Upper lobe of right lung (tissue), 1 donor: ENCODE results near the gene FAM174C. TPM values are rescaled to one million over a fixed set of nuclear protein-coding genes. Genes with fewer than 3 reads are reported as not detected.

Experiments used
- ATAC-seq: fragments of 200-7000 bp; cut with Tn5 transposase; one replicate; pipeline ENCODE4 v1.9.1; 2020; ENCODE audit warnings: mild to moderate bottlenecking, moderate library complexity
- DNase-seq: peaks from one replicate; pipeline ENCODE4 v3.0.0-alpha.2; 2020
- H3K27ac ChIP-seq: fragments of 200-600 bp; one replicate; pipeline ENCODE4 v1.8.0; 2022
- H3K27me3 ChIP-seq: fragments of 200-600 bp; one replicate; pipeline ENCODE4 v1.8.0; 2022; ENCODE audit warnings: mild to moderate bottlenecking
- H3K36me3 ChIP-seq: fragments of 200-600 bp; one replicate; pipeline ENCODE4 v1.8.0; 2022
- H3K4me1 ChIP-seq: fragments of 200-600 bp; one replicate; pipeline ENCODE4 v1.8.0; 2022
- H3K4me3 ChIP-seq: fragments of 200-600 bp; one replicate; pipeline ENCODE4 v1.8.0; 2022; ENCODE audit warnings: mild to moderate bottlenecking
- H3K9me3 ChIP-seq: fragments of 200-600 bp; one replicate; pipeline ENCODE4 v1.8.0; 2022
- intact Hi-C: fragments of 100-400 bp; cut with DNase I; formaldehyde crosslinking; loops from one replicate; pipeline ENCODE4 v1.11.0; 2022
- total RNA-seq: library from RNA; stranded (reverse); fragmentation: NEBNext Ultra II Directional; extraction: Animal tissue kit (Norgen Biotek cat#: 25700); gene quantifications from one replicate; pipeline ENCODE4 v1.2.1, GENCODE V29; 2021
- TF ChIP-seq, protein P1 (sequence below): fragments of 200-600 bp; IDR thresholded peaks from one replicate; pipeline ENCODE4 v1.8.0; 2022; ENCODE audit warnings: antibody characterized with exemption
- donor health status: DM: no; HTN: yes; CAD: no; lungs with severe emphysema.

Gene FAM174C
- total RNA-seq, 1 donor from 2014 or later, result 41.4 TPM

DNA sequence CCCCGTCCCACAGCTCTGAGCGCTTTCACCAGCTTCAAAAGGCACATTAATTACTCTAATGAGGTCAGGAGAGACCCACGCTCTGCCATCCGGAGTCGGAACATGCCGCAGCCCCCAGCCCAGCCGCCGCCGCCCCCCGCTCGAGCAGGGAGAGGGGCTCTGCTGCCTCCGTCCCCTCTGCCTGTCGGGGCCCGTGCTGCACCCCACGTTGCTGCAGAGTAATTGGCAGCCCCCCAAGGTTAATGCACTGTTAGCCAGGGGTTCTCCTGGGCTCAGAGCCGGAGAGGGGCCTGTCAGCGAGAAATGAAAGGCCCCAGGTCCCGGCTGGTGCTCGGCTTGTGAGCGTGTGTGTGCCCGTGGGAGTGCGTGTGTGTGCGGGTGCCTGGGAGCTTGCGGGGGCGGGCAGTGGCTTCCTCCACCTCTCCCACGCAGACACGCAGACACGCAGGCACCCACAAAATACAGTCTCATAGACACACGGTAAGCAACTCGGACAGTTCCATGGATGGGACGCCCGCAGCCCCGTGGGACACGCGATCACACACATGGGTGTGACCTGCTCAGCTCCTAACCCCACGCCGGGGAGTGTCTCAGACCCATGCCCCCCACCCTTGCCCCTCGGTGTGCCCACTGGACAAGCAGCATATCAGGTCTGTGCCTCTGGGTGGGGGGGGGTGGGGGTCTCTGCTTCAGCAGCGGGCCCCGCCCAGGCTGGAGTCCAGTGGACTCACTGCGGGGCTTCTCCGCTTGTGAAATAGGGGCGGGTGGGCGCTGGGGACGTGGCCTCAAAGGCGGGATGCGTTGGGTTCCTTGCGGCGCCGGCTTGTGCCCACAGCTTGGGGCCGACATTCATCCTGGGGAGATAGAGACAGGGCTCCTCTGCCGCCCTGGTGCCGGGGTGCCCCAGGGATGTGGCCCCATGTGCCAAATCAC, 5.6 kb downstream of the FAM174C start:
- Histone ChIP-seq H3K9me3 (no peaks in the 10 kb centered on the region), H3K4me1 (peaks cover 8% of the 10 kb centered on the region), H3K4me3 (no peak overlapping the region), H3K36me3 (peaks cover 13% of the 10 kb centered on the region), H3K27me3 (peaks cover 22% of the 10 kb centered on the region), H3K27ac (no peak overlapping the region)
- intact Hi-C loops, result no loop called here
- no peak for ATAC-seq
- TF ChIP-seq, protein P1, sequence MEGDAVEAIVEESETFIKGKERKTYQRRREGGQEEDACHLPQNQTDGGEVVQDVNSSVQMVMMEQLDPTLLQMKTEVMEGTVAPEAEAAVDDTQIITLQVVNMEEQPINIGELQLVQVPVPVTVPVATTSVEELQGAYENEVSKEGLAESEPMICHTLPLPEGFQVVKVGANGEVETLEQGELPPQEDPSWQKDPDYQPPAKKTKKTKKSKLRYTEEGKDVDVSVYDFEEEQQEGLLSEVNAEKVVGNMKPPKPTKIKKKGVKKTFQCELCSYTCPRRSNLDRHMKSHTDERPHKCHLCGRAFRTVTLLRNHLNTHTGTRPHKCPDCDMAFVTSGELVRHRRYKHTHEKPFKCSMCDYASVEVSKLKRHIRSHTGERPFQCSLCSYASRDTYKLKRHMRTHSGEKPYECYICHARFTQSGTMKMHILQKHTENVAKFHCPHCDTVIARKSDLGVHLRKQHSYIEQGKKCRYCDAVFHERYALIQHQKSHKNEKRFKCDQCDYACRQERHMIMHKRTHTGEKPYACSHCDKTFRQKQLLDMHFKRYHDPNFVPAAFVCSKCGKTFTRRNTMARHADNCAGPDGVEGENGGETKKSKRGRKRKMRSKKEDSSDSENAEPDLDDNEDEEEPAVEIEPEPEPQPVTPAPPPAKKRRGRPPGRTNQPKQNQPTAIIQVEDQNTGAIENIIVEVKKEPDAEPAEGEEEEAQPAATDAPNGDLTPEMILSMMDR, result no peak
- no peak for DNase-seq

DNA sequence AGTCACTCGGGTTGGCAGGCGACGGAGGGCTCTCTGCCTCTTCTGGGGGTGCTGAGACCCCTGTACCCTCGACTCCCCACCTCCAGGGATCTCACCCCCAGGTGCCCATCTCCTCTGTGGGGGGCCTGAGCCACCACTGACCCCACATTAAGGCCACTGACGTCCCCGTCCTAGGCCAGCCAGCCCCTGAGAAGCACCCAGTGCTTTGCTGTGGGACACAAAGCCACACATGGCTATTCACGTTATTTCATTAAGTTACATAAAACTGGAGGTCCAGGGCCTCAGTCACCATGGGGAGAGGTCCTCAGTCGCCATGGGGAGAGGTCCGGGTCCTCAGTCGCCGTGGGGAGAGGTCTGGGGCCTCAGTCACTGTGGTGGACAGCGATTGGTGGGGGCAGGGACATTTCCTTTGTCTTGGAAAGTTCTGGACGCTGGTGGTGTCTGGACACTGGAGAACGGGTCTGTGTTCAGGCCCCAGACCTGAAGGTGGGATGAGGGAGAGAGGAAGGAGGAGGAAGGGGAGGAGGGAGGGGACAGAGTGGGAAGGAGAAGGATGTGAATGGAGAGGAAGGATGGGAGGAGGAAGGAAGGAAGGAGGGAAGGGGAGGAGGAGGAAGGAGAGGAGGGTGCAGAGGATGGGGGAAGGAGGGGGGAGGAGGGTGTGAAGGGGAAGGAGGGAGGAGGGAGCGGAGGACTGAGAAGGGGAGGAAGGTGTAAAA, 6.4 kb downstream of the FAM174C start:
- peaks cover under 1% of the 10 kb centered on the region for H3K4me1 ChIP-seq
- H3K27me3 ChIP-seq, result peaks cover 27% of the 10 kb centered on the region
- no peak overlapping the region for H3K27ac ChIP-seq
- peaks cover 13% of the 10 kb centered on the region for H3K36me3 ChIP-seq
- TF ChIP-seq, protein P1, result no peak
- DNase-seq, result no peak
- ATAC-seq, result no peak
- no peaks in the 10 kb centered on the region for H3K9me3 ChIP-seq
- no peak overlapping the region for H3K4me3 ChIP-seq
- intact Hi-C loops, result no loop called here

DNA sequence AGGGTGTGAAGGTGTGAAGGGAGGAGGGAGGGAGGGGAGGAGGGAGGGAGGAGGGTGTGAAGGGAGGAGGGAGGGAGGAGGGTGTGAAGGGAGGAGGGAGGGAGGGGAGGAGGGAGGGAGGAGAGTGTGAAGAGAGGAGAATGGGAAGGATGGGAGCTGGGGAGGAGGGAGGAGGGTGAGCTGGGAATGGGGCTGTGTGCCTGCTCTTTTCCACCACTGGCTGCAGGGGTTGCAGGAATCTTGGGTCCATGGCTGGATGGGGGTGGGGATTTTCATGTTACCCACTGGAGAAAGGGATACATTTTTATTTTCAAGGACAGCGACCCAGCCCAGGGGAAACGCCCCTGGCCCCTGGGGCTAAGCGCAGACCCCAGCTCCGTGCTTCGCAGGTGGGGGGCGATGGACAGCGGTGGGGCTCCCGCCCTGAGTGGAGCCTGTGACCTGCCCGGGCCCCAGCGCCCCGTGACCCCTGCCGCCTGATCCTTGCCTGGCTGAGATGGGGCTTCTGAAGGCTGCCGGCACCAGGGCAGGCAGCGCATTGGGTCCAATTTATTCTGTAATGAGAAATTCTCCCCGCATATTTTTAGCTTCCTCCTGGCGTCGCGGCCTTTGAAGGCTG, 7.4 kb downstream of the FAM174C start:
- Histone ChIP-seq H3K9me3 (no peaks in the 10 kb centered on the region), H3K36me3 (peaks cover 8% of the 10 kb centered on the region), H3K27ac (no peak overlapping the region), H3K4me3 (no peak overlapping the region), H3K27me3 (peaks cover 36% of the 10 kb centered on the region), H3K4me1 (no peaks in the 10 kb centered on the region)
- intact Hi-C loops, result no loop called here
- TF ChIP-seq, protein P1, result no peak
- DNase-seq (no peak), ATAC-seq (no peak)

DNA sequence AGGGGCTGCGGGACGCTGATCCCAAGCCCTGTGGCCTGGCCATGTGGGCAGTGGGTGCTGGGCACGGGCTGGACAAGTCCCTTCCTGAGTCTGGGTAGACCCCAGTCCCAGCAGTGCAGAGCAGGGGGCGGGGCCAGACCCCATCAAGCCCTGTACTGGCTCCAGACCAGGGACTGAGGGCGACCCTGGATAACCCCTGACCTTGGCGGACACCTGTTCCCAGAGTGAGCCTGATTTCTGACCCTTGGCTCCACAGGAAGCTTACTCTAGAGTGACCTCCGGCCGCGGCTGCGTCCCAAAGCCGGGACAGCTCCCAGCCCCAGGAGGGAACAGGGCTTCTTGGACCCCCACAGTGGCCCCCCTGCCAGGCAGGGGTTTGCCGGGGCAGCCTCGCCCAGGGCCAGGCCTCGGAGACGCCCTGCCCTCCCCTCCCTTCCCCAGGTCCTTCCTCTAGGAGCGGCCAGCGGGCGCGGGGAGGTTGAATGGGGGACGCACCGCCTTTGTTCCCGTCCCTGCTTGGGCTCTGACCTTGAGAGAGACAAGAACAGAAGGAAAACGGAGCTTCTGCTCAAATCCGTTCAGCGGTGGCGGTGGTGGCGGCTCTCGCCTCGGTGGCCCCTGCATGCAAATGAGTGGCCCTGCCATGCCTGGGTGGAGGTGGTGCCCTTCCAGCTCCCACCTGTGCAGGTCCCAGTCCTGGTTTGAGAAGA, 8.0 kb downstream of the FAM174C start:
- H3K36me3 ChIP-seq, result peaks cover 5% of the 10 kb centered on the region
- H3K9me3 ChIP-seq, result no peaks in the 10 kb centered on the region
- TF ChIP-seq, protein P1, result no peak
- intact Hi-C loops, result no loop called here
- no peak for ATAC-seq
- DNase-seq, result no peak
- H3K27ac ChIP-seq, result no peak overlapping the region
- H3K4me3 ChIP-seq, result no peak overlapping the region
- no peaks in the 10 kb centered on the region for H3K4me1 ChIP-seq
- peaks cover 43% of the 10 kb centered on the region for H3K27me3 ChIP-seq

DNA sequence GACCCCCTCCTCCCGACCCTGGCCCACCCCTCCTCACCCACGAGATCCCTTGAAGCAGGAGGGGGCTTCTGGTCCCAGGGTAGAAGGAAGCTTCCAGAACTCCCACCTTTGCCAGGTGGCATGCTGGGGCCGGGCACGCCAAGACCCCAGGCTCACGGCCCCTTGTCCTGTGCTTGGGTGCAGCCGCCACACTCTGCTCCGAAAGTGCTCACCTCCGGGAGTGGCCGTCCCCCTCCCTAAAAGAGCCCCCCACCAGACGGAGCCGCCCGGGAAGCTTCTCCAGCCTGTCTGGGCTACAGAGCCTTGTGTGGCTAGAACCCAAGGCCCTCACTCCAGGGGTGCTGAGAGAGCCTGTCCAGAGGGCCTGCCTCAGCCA, 8.6 kb downstream of the FAM174C start:
- Histone ChIP-seq H3K36me3 (peaks cover 3% of the 10 kb centered on the region), H3K27me3 (peaks cover 49% of the 10 kb centered on the region), H3K4me3 (no peak overlapping the region), H3K27ac (no peak overlapping the region), H3K4me1 (no peaks in the 10 kb centered on the region), H3K9me3 (no peaks in the 10 kb centered on the region)
- no peak for ATAC-seq
- intact Hi-C loops, result no loop called here
- DNase-seq, result no peak
- TF ChIP-seq, protein P1, result no peak
